Activated CD4-positive, alpha-beta memory T cell treated with anti-CD3 and anti-CD28 coated beads for 36 hours (primary cell): ENCODE measurements around the gene CFP. TPM values are rescaled to one million over a fixed set of nuclear protein-coding genes. Genes with fewer than 3 reads are reported as not detected.

ENCODE experiments used
- CTCF ChIA-PET: fragments of 350-600 bp; sonication (Branson Sonifier 250); formaldehyde crosslinking; loops from one replicate; lab custom pipeline; 2021; ENCODE audit warnings: antibody characterized with exemption, inconsistent platforms; lab: Charles Lee
- POLR2A ChIA-PET: fragments of 350-600 bp; sonication (Branson Sonifier 250); formaldehyde crosslinking; loops from one replicate; lab custom pipeline; 2021; ENCODE audit warnings: antibody characterized with exemption; lab: Charles Lee
- DNase-seq: peaks from one replicate; pipeline ENCODE4 v3.0.0-alpha.2; 2020
- H3K27ac Mint-ChIP-seq: one replicate; pipeline ENCODE4 v1.8.0; 2021; ENCODE audit warnings: mixed read lengths
- H3K27me3 Mint-ChIP-seq: one replicate; pipeline ENCODE4 v1.8.0; 2021; ENCODE audit warnings: mixed read lengths
- H3K36me3 Mint-ChIP-seq: one replicate; pipeline ENCODE4 v1.8.0; 2021; ENCODE audit warnings: mixed read lengths
- H3K4me1 Mint-ChIP-seq: one replicate; pipeline ENCODE4 v1.8.0; 2021; ENCODE audit warnings: low read depth, mixed read lengths
- H3K4me3 Mint-ChIP-seq: one replicate; pipeline ENCODE4 v1.8.0; 2021; ENCODE audit warnings: mild to moderate bottlenecking, mixed read lengths
- H3K9me3 Mint-ChIP-seq: one replicate; pipeline ENCODE4 v1.8.0; 2021; ENCODE audit warnings: mixed read lengths
- intact Hi-C: fragments of 100-400 bp; cut with micrococcal nuclease; formaldehyde crosslinking; loops from one replicate; pipeline ENCODE4 v1.15.1; 2023
- total RNA-seq, 2 experiments: library from RNA; stranded (reverse); gene quantifications; one replicate each; pipeline ENCODE4 v1.2.3, GENCODE V29; 2021

CFP gene
- total RNA-seq, 2 experiments from 2014 or later = 3.4 to 4.4 TPM

GRCh38 chrX:47593522-47593921 is 36.2 kb downstream of the CFP start:
- no peak for DNase-seq
- CTCF ChIA-PET = no interaction called here
- no peaks in the 10 kb centered on the region for H3K27me3 Mint-ChIP-seq
- peaks cover 13% of the 10 kb centered on the region for H3K9me3 Mint-ChIP-seq
- peaks cover 8% of the 10 kb centered on the region for H3K36me3 Mint-ChIP-seq
- intact Hi-C loops = no loop called here
- H3K4me3 Mint-ChIP-seq = no peak overlapping the region
- H3K4me1 Mint-ChIP-seq = peaks cover 9% of the 10 kb centered on the region
- POLR2A ChIA-PET = no interaction called here
- no peak overlapping the region for H3K27ac Mint-ChIP-seq

- CTCF ChIA-PET = no interaction called here
- Mint-ChIP-seq H3K27ac (no peak overlapping the region), H3K4me3 (no peak overlapping the region), H3K9me3 (peaks cover under 1% of the 10 kb centered on the region), H3K27me3 (no peaks in the 10 kb centered on the region), H3K36me3 (no peaks in the 10 kb centered on the region), H3K4me1 (peaks cover 5% of the 10 kb centered on the region)
- intact Hi-C loops = no loop called here
- DNase-seq = no peak
- POLR2A ChIA-PET = no interaction called here
These were observed 38.7 kb downstream of the CFP start for GRCh38 chrX:47590984-47591383.

GRCh38 chrX:47587906-47588735 is 41.6 kb downstream of the CFP start:
- Mint-ChIP-seq H3K9me3 (no peaks in the 10 kb centered on the region), H3K27me3 (no peaks in the 10 kb centered on the region), H3K4me3 (no peak overlapping the region), H3K4me1 (peaks cover 9% of the 10 kb centered on the region), H3K27ac (no peak overlapping the region), H3K36me3 (peaks cover 1% of the 10 kb centered on the region)
- ChIA-PET POLR2A (no interaction called here), CTCF (no interaction called here)
- DNase-seq = no peak
- intact Hi-C loops = no loop called here

- POLR2A ChIA-PET = no interaction called here
These were observed 42.4 kb downstream of the CFP start for GRCh38 chrX:47587091-47587891.

GRCh38 chrX:47586043-47586787 is 43.5 kb downstream of the CFP start:
- CTCF ChIA-PET = no interaction called here
- no peak overlapping the region for H3K4me3 Mint-ChIP-seq
- DNase-seq = no peak
- intact Hi-C loops = no loop called here
- H3K27me3 Mint-ChIP-seq = no peaks in the 10 kb centered on the region
- POLR2A ChIA-PET = no interaction called here
- peaks cover 1% of the 10 kb centered on the region for H3K36me3 Mint-ChIP-seq
- H3K4me1 Mint-ChIP-seq = peaks cover 17% of the 10 kb centered on the region
- H3K9me3 Mint-ChIP-seq = no peaks in the 10 kb centered on the region
- no peak overlapping the region for H3K27ac Mint-ChIP-seq

More at GRCh38 chrX:47587091-47587891, 42.4 kb downstream of the CFP start:
- intact Hi-C loops = no loop called here
- DNase-seq = no peak
- CTCF ChIA-PET = no interaction called here
- Mint-ChIP-seq H3K36me3 (peaks cover 1% of the 10 kb centered on the region), H3K9me3 (no peaks in the 10 kb centered on the region), H3K4me3 (no peak overlapping the region), H3K27ac (no peak overlapping the region), H3K4me1 (peaks cover 9% of the 10 kb centered on the region), H3K27me3 (no peaks in the 10 kb centered on the region)

- H3K27me3 Mint-ChIP-seq = no peaks in the 10 kb centered on the region
- H3K4me3 Mint-ChIP-seq = no peak overlapping the region
- no peak for DNase-seq
- no peaks in the 10 kb centered on the region for H3K9me3 Mint-ChIP-seq
- H3K27ac Mint-ChIP-seq = no peak overlapping the region
- H3K4me1 Mint-ChIP-seq = peaks cover 19% of the 10 kb centered on the region
- intact Hi-C loops = no loop called here
- peaks cover 1% of the 10 kb centered on the region for H3K36me3 Mint-ChIP-seq
- CTCF ChIA-PET = no interaction called here
- POLR2A ChIA-PET = no interaction called here
These were observed 44.5 kb downstream of the CFP start for GRCh38 chrX:47585273-47585672.

- H3K27ac Mint-ChIP-seq = no peak overlapping the region
- H3K4me1 Mint-ChIP-seq = peaks cover 21% of the 10 kb centered on the region
- H3K9me3 Mint-ChIP-seq = no peaks in the 10 kb centered on the region
- intact Hi-C loops = loop anchor here (5.0 kb wide), 2 partner anchors 38 to 68 kb away; partner anchors contain the start of gene ELK1
- CTCF ChIA-PET = no interaction called here
- H3K27me3 Mint-ChIP-seq = no peaks in the 10 kb centered on the region
- H3K36me3 Mint-ChIP-seq = peaks cover 1% of the 10 kb centered on the region
- DNase-seq = no peak
- POLR2A ChIA-PET = no interaction called here
- H3K4me3 Mint-ChIP-seq = no peak overlapping the region
These were observed 45.0 kb downstream of the CFP start for GRCh38 chrX:47584714-47585113.

- no peaks in the 10 kb centered on the region for H3K9me3 Mint-ChIP-seq
- POLR2A ChIA-PET = no interaction called here
- no peaks in the 10 kb centered on the region for H3K27me3 Mint-ChIP-seq
- H3K4me1 Mint-ChIP-seq = peaks cover 31% of the 10 kb centered on the region
- peak overlapping the region; percentile 65 for H3K4me3 Mint-ChIP-seq
- intact Hi-C loops = loop anchor here (5.0 kb wide), 2 partner anchors 39 to 69 kb away; partner anchors contain the start of gene ELK1
- CTCF ChIA-PET = no interaction called here
- peaks cover 1% of the 10 kb centered on the region for H3K36me3 Mint-ChIP-seq
- no peak for DNase-seq
- peak overlapping the region; percentile 47 for H3K27ac Mint-ChIP-seq
These were observed 46.4 kb downstream of the CFP start for GRCh38 chrX:47583240-47583861.

GRCh38 chrX:47581731-47582647 is 47.7 kb downstream of the CFP start, which contains the start of gene TIMP1:
Gene TIMP1, plus strand, starts transcription at chrX:47582436. Its CDS starts 980 bp downstream, at chrX:47583416.
- no peaks in the 10 kb centered on the region for H3K9me3 Mint-ChIP-seq
- peak within 1 kb of the TSS; percentile 74 for H3K27ac Mint-ChIP-seq
- intact Hi-C loops = loop anchor here (5.0 kb wide), 2 partner anchors 40 to 70 kb away; partner anchors contain the start of gene ELK1
- peaks cover 41% of the 10 kb centered on the region for H3K4me1 Mint-ChIP-seq
- ChIA-PET CTCF (interaction anchor here (1.0 kb wide), 1 partner anchor 26 kb away, joined by 3 read pairs; no protein-coding TSS in a partner anchor), POLR2A (no interaction called here)
- H3K4me3 Mint-ChIP-seq = peak within 1 kb of the TSS; percentile 65
- H3K27me3 Mint-ChIP-seq = no peaks in the 10 kb centered on the region
- peak; percentile 92 for DNase-seq
- peaks cover 1% of the 10 kb centered on the region for H3K36me3 Mint-ChIP-seq

GRCh38 chrX:47579537-47579936 is 50.2 kb downstream of the CFP start:
- peaks cover 41% of the 10 kb centered on the region for H3K4me1 Mint-ChIP-seq
- H3K9me3 Mint-ChIP-seq = no peaks in the 10 kb centered on the region
- intact Hi-C loops = loop anchor here (1.0 kb wide), 1 partner anchor 18 kb away; the partner anchor contains the start of gene ARAF
- H3K27ac Mint-ChIP-seq = peak overlapping the region; percentile 71
- peak; percentile 83 for DNase-seq
- peaks cover 1% of the 10 kb centered on the region for H3K36me3 Mint-ChIP-seq
- ChIA-PET POLR2A (no interaction called here), CTCF (no interaction called here)
- H3K27me3 Mint-ChIP-seq = no peaks in the 10 kb centered on the region
- H3K4me3 Mint-ChIP-seq = peak overlapping the region; percentile 29
